GM19463 (cell line): ENCODE data around the gene PAX6.

ENCODE experiments used
- ATAC-seq: cut with Tn5 transposase; IDR thresholded peaks from one replicate; pipeline ENCODE4 v1.9.1; 2021; ENCODE audit warnings: mild to moderate bottlenecking, moderate library complexity; ENCODE audit not compliant: unreplicated experiment

The PAX6 gene

DNA sequence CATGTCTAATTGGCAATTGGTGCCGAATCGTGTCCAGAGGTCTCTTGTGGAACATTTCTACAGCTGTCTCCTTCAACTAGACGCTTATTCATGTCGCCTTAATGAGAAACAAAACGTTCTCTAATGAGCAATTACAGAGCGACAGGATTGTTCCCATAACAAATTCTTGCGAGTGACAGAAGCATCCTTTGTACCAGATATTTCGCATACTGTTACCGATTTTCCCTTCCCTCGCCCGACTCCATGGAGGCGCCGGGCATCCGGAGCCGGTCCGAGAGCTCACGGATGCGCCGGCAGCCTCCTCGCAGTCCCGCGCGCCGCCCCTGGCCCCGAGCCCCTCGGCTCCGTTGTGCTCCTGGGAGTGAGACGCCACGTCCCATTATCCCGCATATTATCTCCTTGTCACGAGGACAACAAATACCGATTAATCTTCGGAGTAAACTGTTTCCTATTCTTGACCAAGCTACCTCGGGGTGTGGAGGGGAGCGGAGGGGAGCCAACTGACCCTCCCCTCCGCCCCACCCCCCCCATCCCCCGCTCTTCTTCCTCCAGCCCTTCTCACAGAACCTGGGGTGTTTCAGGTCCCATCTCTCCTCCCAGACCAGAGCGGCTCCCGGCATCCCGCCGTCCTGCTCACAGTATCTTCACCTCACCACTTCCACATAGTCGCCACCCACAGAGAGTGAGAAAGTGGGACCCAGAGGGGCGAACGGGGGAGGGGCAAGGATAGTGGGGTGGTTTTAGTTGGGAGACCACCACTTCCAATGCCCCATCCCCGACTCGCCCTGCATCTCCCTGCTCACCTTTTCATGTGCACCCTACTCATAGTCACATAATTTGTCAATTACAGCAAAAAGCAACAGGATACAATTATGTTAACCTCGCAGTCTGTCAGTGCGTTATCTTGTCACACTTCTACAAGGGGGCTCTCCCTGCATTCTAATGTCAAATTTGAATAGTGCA lies 11.4 kb downstream of the PAX6 start:
- ATAC-seq: no peak

DNA sequence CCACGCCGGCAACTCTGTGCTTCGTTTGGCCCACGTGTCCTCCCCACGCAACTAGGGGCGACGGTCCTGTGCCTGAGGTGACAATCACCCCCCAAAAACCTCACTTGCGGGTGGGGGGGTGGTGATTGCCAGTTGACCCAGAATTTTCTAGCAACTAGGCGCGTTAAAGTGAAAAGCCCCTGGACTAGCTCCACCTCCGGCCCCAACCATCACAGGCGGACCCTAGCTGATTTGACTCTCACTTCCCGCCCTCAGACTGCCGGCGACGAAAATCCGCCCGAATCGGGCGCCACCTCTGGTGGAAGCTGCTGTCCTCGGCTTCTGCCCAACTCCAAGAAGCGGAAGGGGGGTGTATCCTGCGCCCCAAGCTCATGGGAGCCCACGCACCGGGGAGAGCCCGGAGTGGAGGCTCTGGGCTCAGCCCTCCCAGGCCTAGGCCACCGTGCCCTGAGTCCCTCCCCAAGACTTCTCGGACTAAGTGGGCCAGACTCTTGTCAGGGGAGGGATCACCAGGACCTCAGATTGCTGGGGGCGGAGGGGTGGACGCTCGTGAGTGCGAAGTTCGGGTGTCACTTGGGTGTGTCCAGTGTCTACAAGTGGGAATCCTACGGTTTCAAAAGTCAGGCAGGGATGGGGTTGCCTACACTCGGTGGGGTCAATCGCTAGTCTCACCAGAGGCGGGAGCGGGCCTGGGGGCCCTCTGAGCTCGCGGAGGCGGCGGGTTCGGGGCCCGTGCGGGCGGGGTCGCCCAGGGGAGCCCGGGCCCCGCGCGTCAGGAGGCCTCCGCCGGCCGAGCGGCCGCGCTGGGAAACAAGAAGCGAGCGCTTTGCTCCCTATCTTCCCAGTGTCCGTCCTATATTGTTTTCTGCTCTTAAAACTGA lies 12.3 kb downstream of the PAX6 start:
- ATAC-seq: peak; percentile 65

DNA sequence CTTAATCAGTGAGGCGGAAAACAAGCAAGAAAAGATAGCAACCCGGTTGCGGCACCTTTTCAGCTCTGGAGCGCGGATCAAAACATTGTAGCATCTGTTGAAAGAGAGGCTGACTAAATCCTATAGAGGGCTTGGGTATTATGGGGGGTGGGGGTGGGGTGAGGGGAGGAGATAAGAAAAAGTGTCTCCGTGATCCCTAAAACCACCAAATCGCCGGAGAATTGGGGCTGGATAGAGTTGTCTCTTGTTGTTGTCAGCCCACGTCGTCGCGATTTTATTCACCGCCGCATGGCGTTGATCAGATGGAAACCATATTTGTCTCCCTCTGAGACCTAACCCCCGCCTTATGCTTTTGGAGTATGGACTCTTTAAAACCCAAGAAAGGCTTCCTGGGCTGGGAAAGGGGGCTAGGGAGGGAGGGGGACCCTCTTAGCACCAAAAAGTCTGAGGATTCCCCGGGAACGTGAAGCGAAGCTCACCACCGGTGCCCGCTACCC lies 13.0 kb downstream of the PAX6 start:
- no peak for ATAC-seq

DNA sequence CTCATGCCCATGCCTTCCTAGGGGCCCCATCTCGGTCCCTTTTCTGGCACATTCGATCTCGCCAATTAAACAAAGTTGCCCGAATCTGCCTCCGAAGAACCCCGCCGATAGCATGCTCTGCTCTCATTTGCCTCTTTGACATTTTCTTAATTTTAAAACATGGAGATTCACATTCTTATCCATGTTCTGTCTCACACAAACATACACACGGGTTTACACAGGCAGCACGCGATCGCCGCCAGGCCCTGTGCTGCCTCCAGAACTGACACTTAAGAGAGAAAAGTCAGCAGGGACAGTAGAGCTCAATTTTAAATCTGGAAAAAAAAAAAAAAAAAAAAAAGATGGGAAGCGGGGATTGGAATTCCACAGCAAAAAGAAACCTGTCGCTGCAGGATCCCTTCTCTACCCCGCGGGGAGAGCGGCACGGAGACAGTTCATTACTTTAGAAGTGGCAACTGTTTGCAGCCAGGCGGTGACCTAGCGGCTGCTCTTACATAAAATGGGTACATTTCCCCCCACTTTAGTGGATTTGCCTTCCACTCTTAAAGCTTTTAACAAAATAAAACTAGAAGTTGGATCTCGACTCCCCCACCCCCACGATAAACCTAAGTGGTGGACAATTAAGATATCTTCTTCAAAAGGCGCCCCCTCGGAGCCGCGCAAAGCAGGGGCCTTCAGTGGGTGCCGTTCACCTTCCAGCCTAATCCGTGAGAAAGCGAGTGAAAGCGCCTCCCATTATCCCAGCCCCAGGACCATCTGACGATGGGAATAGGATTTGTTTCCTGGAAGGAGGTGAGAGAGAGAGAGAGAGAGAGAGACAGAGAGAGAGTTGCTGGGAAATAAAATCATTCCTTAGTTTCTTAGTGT lies 13.7 kb downstream of the PAX6 start:
- no peak for ATAC-seq

DNA sequence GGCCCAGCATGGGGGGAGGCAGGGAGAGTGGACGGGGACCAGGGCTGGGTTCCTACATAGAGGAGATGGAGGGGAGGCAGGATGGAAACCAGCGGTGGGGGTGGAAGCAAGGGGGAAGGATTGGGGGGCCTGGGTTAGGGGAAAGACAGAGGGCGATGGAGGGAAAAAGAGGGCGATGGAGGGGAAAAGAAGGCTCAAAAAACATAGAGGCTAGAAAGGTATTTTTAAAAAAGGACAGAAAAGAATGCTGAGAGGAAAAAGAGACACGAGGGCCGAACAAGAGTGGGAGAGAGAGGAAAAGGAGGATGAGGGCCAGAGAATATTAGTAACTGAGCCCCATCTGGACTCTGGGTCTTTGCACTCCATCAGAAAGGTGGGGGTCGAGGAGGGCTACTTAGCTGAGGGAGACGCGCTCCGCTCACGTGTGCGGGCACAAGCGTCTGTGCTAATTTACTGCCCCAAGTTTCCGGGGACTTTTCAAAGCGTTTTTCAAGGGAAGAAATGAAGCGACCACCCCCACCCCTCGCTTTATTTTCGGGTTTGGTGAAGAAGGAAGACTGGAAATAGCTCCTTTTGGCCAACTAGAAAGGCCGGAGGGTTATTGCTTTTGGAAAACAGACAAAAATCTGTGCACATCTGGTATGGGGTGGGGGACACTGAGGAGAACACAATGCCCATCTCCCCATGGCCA lies 14.5 kb downstream of the PAX6 start:
- ATAC-seq: no peak

DNA sequence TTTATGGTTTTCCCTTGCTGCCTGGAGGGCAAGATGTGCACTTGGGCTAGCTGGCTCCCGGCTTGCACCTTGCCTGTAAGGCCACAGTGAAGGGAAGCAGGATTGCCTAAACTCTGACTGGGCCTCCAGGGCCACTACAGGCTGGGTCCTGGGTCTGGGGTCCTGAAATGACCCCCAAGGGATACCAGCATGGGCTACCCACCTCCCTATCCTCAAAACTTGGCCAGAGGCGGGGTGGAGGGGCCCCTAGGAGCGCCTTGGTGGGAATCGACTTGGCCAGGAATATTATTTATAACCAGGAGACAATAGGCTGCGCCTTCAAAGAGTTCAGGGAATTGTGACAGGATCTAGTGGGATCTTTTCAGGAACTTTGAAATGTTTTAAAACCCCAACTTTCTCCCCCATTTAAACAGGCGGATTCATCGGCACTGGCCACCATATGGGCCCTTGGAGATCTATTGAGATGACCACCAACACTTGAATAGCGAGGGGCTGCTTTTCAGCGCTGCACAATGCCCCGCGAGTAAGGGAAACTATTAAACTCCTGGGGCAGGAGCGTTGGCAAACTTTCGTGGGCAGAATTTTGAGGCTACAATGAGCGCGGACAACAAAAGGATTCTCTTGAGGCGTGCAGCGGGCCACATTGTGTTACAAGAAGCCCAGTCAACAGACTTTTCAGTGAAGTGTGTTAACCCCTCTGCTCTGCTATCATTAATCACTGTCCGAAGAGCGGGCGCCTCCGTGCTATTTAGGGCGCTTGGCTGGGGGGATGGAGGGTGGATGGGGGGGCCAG lies 15.2 kb downstream of the PAX6 start:
- ATAC-seq: no peak

DNA sequence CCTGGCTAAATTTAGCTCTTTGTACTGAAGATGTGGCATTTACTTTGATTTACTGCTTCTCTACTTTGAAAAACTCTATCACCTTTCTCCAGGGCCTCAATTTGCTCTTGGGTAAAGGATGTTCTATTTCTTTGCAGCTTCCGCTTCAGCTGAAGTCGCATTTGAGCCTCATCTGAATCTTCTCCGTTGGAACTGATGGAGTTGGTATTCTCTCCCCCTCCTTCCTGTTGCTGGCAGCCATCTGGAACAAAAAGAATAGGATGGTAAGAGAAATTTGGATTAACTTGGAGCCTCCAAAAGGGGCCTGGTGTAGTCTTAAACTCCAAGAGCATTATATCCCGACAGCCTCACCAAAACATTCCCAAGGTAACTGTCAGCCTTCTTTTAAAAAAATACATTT lies 16.6 kb downstream of the PAX6 start:
- ATAC-seq: no peak

DNA sequence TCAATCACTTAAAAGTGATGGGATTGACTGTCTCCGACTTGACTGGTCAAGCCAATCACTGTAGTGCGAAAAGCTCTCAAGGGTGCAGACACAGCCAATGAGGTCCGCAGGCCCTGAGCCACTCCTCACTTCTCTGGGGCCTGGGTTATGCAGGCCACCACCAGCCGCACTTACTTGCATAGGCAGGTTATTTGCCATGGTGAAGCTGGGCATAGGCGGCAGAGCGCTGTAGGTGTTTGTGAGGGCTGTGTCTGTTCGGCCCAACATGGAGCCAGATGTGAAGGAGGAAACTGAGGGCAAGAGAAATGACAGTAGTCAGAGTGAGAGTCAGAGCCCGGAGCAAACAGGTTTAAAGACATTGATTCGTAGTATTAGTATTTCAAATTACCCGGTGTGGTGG lies 17.9 kb downstream of the PAX6 start:
- no peak for ATAC-seq

DNA sequence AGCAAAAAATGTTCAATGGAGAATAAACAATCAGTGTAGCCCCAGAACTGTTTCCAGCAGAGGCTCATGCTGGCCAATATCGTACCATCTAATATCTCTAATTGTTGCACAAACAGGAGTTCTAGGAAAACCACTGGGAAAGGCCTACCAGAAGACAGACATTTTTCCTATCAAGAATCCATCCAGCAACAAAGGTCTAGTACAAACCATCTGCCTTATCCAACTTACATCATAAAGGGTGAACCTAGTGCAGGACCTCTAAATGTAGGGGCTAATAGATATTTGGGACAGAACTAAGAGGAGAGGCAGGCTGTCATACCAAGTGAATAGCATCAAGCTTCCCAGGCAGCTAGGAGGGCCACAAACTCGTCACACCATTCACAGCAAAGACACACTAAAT lies 18.7 kb downstream of the PAX6 start:
- ATAC-seq: no peak

DNA sequence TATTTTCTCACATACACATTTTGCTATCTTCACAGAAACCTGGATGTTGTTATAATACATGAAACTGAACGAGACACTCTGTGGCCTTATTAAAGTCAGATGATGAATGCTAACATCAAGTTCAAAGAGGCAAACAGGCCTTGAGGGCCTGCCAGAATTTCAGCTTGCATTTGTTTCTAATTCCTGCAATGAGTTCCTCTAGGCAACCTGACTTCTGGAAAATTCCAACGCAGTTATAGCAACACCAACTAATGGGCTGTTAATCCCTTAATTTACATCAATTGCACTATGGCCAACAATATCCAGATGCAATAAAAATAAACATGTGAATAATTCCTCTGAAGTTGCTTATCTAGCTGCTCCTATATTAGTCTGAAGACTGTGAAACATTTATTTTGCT lies 19.1 kb downstream of the PAX6 start:
- no peak for ATAC-seq

DNA sequence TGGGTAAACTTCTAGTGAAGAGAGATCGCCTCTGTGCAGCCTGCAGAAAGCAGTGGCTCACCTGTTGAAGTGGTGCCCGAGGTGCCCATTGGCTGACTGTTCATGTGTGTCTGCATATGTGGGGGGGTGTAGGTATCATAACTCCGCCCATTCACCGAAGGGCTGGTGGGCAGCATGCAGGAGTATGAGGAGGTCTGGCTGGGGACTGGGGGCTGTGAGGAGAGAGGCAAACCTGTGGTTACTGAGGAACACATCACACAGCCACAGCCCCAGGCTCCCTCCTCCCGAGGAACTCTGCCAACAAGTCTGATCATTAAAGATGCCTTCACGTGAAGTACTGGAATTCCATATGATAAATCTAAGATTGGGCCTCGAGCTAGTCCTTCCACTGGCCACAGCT lies 20.5 kb downstream of the PAX6 start:
- no peak for ATAC-seq

DNA sequence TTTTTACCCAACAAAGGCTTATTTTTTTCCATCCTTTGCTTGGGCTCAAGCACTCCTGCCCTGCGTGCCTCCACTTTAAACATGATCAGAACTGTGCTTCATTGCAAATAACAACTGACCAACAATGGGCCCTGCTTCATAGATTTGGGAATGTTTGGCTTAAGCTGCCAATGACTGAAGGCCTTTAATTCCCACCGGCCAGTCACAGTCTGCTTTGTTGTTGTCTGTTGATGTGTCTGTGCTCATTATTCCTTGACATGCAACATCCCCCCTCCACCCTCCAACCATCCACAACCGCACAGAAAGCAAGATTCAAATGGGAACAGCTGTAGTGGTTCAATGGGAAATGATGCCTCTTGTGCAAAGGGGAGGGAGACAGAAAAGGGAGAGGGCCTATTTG lies 23.0 kb downstream of the PAX6 start:
- no peak for ATAC-seq

DNA sequence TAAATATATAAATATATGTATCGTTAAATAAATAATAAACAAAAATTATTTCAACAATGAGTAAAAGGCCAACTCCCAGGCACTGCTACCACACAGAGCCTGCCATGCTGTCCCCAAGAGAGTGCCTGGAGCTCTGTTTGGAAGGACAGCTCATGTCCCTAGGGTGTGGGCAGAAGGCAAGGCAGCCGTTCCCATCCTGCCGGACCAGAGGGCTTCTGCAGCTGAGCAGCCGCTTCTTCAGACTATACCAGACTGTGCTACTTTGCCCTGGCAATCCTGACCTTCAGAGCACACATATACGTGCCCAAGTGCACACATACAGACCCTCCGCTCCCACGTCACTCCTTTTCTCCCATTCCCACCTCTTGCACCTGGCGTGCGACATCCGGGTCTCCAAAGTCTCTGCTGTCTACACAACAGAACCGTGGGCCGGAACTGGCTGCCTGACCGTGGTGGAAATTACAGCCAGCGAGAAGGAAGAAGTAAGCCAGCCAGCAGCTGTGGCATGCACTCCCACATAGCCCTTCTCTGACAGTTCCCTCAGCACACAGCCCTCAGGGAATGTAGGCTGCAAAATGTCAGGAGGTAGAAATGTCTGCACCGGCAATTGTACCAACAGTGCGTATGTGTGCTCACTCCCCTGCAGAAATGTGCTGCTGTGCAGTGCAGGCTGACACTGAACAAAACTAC lies 24.0 kb downstream of the PAX6 start:
- ATAC-seq: no peak

DNA sequence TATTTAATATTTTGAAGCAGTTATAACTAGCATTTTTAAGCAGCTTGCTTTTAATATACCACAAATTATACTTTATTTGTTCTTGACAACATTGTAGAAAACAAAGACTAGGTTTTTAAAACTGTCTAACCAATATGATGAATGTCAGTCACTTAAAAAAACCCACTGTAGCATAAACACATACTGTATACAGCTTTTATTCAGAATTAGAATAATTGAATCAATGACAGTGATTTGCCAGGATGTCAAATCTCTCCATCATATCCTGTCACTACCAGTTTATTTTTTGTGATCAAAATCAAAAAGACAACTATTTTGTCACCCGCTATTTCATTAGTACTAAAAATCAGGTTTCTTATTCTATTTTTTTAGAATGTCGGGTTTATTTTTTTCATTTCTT lies 26.5 kb downstream of the PAX6 start:
- ATAC-seq: no peak

DNA sequence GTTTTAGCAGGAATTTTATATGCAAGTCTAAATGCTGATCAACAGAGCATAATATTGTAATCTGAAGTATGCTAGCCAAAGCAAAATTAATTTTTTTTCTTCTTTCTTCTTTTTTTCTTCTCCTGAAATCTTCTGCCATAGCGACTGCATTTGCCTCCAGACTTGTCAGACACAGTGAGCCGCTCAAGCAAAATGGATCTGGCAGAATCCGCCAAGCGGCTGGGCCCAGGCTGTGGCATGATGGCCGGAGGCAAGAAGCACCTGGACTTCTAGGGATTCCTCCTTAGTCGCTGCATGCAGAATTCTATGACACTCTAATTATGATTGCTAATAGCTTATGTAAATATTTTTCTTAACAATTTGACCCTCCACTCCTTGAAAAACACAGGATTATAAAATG lies 27.9 kb downstream of the PAX6 start:
- no peak for ATAC-seq

DNA sequence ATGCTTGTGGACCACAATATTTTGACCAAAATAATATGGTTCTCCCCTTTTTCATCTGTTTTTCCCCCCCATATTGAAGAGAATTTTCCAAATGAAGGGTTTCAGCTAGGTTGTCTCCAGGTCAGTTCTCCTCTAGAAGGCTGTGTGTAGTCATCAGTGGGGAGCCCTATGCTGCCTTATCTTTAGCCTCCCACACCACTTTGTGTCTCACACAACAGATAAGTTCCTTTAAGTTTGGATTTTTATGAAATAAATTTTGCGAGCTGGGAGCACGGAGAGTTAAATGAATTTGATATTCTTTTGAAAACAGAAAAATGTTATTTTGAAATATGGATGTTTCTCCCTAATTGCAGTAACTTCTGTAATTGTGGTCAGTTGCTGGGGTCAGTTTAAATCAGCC lies 28.9 kb downstream of the PAX6 start:
- no peak for ATAC-seq

DNA sequence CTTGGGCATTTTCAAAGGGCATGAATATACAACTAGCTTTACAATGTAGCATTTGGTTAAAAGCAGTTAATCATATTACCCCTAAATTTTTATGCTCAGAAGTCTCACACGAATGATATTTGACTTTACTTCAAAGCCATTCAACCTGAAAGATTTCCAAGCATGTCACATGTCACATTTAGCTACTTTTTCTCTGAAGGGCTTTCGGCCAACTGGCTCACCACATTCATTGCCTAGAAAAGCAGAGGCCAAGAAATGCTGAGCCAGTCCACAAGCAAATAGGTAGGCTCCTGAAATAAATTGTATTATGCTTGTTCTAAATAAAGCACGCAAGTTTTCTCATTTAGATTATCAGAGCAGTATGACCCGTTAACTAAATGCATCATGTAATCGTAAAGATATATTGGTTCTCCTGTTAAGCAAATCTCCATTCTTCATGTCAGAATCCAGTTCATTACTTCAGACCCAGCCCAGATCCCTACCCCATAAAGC lies 30.6 kb downstream of the PAX6 start:
- no peak for ATAC-seq

DNA sequence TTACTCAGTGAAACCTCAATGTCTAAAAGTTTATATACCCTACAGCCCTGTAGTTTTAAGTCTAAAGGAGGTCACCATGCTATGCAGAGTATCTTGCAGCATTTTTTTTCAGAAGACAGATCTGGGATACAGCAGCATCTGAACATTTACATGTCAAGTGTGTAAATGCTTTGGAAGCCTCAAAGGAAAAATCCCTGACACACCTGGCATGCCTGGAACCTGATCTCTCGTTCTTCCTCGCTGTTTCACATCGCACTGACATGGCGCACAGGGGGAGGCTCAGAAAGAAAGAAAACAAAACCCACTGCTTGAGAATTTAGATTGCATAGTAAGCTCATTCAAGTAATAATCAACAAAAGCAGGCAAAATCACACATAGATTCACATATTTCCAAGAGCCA lies 31.0 kb downstream of the PAX6 start:
- ATAC-seq: no peak

DNA sequence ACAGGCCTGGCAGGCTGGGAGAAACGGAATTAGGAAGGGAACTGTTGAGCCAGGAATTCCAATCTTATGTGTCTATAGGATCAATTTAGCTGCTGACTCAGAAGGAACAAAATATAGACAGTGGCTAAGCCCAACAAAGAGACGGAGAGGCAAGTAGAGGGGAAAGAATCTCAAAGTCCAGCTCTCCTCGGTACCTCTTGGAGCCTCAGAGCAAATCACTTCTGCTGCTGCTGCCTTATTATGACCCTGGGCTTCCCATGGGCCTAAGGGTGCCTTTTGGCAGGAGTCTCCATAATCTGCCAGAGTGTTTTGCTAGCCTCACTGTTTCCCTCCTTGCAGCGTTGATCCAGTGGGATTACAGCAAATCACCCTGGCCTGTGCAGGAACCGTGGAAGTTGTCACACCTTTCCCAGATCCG lies 31.7 kb downstream of the PAX6 start:
- no peak for ATAC-seq
